Endothelial cell (in vitro differentiated cells): ENCODE results near the gene CPO. TPM values are rescaled to one million over a fixed set of nuclear protein-coding genes. Genes with fewer than 3 reads are reported as not detected.

Experiments
- total RNA-seq: library from RNA; stranded (reverse); fragmentation: NEBNext Ultra II Directional; extraction: Animal tissue kit (Norgen Biotek cat#: 25700); gene quantifications from one replicate; pipeline ENCODE4 v1.2.1, GENCODE V29; 2021; ENCODE audit not compliant: unreplicated experiment

CPO gene
- total RNA-seq, 1 donor from 2014 or later, result not detected

Other genes starting within 250 kb of the CPO start
- gene DYTN, start 221.1 kb upstream of the CPO start, total RNA-seq, result 3.1 TPM
- gene MDH1B, start 174.2 kb upstream of the CPO start, total RNA-seq, result 2.3 TPM
- gene FASTKD2, start 173.9 kb upstream of the CPO start, total RNA-seq, result 20.1 TPM
- gene KLF7, start 226.4 kb downstream of the CPO start, total RNA-seq, result 120 TPM